ENCODE measurements around the gene STK32C. TPM values are rescaled to one million over a fixed set of nuclear protein-coding genes. Genes with fewer than 3 reads are reported as not detected.

STK32C gene
- total and polyA plus RNA-seq, 3 donors from 2014 or later: 33.9 to 49.0 (median 34.2) TPM

- Histone ChIP-seq H3K27ac (no peak overlapping the region), H3K4me3 (no peak overlapping the region), H3K27me3 (no peaks in the 10 kb centered on the region), H3K36me3 (ENCODE audit: low read depth, missing control alignments) (no peaks in the 10 kb centered on the region), H3K4me1 (no peaks in the 10 kb centered on the region), H3K9me3 (no peaks in the 10 kb centered on the region)
- 91 to 96% methylated on average over 28 to 41 of the region's 42 CpGs for WGBS, 2 donors
- DNase-seq: no peak
- TF ChIP-seq POLR2A (IDR thresholded peaks at IDR 0.05) (no peak), CTCF (IDR thresholded peaks at IDR 0.05) (no peak)
- intact Hi-C loops (cut with DNase I; ENCODE audit: low total_unique reads): no loop called here
Observed at GRCh38 chr10:132169031-132169765, 138.6 kb downstream of the STK32C start.

- H3K4me3 ChIP-seq: no peak overlapping the region
- no peak for TF ChIP-seq CTCF (IDR thresholded peaks at IDR 0.05)
- no peak for TF ChIP-seq POLR2A (IDR thresholded peaks at IDR 0.05)
- H3K27me3 ChIP-seq: no peaks in the 10 kb centered on the region
- H3K4me1 ChIP-seq: no peaks in the 10 kb centered on the region
- no peak for DNase-seq
- intact Hi-C loops (cut with DNase I; ENCODE audit: low total_unique reads): no loop called here
- 93% methylated on average over 28 of the region's 28 CpGs; no CpG with 5 or more reads in 1 of the 2 donors for WGBS, 2 donors
- H3K27ac ChIP-seq: no peak overlapping the region
- H3K36me3 ChIP-seq (ENCODE audit: low read depth, missing control alignments): no peaks in the 10 kb centered on the region
- no peaks in the 10 kb centered on the region for H3K9me3 ChIP-seq
Observed at GRCh38 chr10:132168571-132169030, 139.1 kb downstream of the STK32C start.

GRCh38 chr10:132167976-132168375 is 139.8 kb downstream of the STK32C start:
- H3K4me1 ChIP-seq: peaks cover 2% of the 10 kb centered on the region
- TF ChIP-seq POLR2A (IDR thresholded peaks at IDR 0.05) (no peak), CTCF (IDR thresholded peaks at IDR 0.05) (no peak)
- no peaks in the 10 kb centered on the region for H3K9me3 ChIP-seq
- H3K4me3 ChIP-seq: no peak overlapping the region
- intact Hi-C loops (cut with DNase I; ENCODE audit: low total_unique reads): no loop called here
- H3K27me3 ChIP-seq: no peaks in the 10 kb centered on the region
- H3K36me3 ChIP-seq (ENCODE audit: low read depth, missing control alignments): no peaks in the 10 kb centered on the region
- H3K27ac ChIP-seq: no peak overlapping the region
- 87 to 94% methylated on average over 13 to 17 of the region's 17 CpGs for WGBS, 2 donors
- no peak for DNase-seq

- intact Hi-C loops (cut with DNase I; ENCODE audit: low total_unique reads): no loop called here
- Histone ChIP-seq H3K27ac (no peak overlapping the region), H3K36me3 (ENCODE audit: low read depth, missing control alignments) (no peaks in the 10 kb centered on the region), H3K4me1 (peaks cover 10% of the 10 kb centered on the region), H3K27me3 (no peaks in the 10 kb centered on the region), H3K4me3 (no peak overlapping the region), H3K9me3 (no peaks in the 10 kb centered on the region)
- TF ChIP-seq POLR2A (IDR thresholded peaks at IDR 0.05) (no peak), CTCF (IDR thresholded peaks at IDR 0.05) (no peak)
- WGBS, 2 donors: 96 to 97% methylated on average over 19 to 21 of the region's 22 CpGs
- DNase-seq: no peak
Observed at GRCh38 chr10:132167041-132167674, 140.6 kb downstream of the STK32C start.

Measured in testis (tissue), 3 donors.